CD4-positive, alpha-beta T cell (primary cell): ENCODE results near the gene CDSN. TPM values are rescaled to one million over a fixed set of nuclear protein-coding genes. Genes with fewer than 3 reads are reported as not detected.
A peak's percentile ranks its signal among the peaks of the same experiment; 100 is the strongest.

Experiments
- ATAC-seq: fragments of 200-7000 bp; cut with Tn5 transposase; one replicate; pipeline ENCODE4 v1.10.0; 2022; ENCODE audit warnings: mild to moderate bottlenecking; ENCODE audit not compliant: poor library complexity
- CTCF ChIA-PET: fragments of 350-600 bp; sonication (Branson Sonifier 250); formaldehyde crosslinking; loops from one replicate; lab custom pipeline; 2021; ENCODE audit warnings: antibody characterized with exemption, inconsistent platforms; lab: Charles Lee
- POLR2A ChIA-PET: fragments of 350-600 bp; sonication (Branson Sonifier 250); formaldehyde crosslinking; loops from one replicate; lab custom pipeline; 2021; ENCODE audit warnings: antibody characterized with exemption, inconsistent platforms; lab: Charles Lee
- DNase-seq, 14 experiments: peaks; one replicate each; pipeline ENCODE4 v3.0.0-alpha.2; 2013 to 2020; ENCODE audit warnings: mixed read lengths in 2 of 14
- H3K27ac ChIP-seq, 2 donors: one replicate each; pipeline versions ENCODE4 v1.5.1 to v1.7.0; 2013; ENCODE audit warnings: low read length in 2 of 2, low read depth in 1 of 2, mild to moderate bottlenecking in 1 of 2
- H3K27me3 ChIP-seq, 2 experiments: 1 replicate in 1 of 2; 2 replicates in 1 of 2; pipeline versions ENCODE4 v1.6.1 to v1.7.0; 2013; ENCODE audit warnings: low read length in 2 of 2, control low read depth in 1 of 2, mild to moderate bottlenecking in 1 of 2, moderate library complexity in 1 of 2; ENCODE audit not compliant: insufficient read depth in 2 of 2, control insufficient read depth in 1 of 2
- H3K36me3 ChIP-seq: one replicate; pipeline ENCODE4 v1.6.1; 2013; ENCODE audit warnings: low read length, control low read depth; ENCODE audit not compliant: insufficient read depth
- H3K4me1 ChIP-seq: one replicate; pipeline ENCODE4 v1.6.1; 2013; ENCODE audit warnings: low read length, control low read depth; ENCODE audit not compliant: insufficient read depth
- H3K4me3 ChIP-seq: one replicate; pipeline ENCODE4 v1.5.1; 2013; ENCODE audit warnings: mild to moderate bottlenecking, low read length, moderate library complexity
- H3K9me3 ChIP-seq, 2 experiments: 1 replicate in 1 of 2; 2 replicates in 1 of 2; pipeline versions ENCODE4 v1.6.1 to v1.7.0; 2013; ENCODE audit warnings: low read length in 2 of 2, mild to moderate bottlenecking in 2 of 2, control low read depth in 1 of 2, moderate library complexity in 1 of 2; ENCODE audit not compliant: control insufficient read depth in 1 of 2, insufficient read depth in 1 of 2
- H3K27ac Mint-ChIP-seq: one replicate; pipeline ENCODE4 v1.8.0; 2020; ENCODE audit warnings: mixed read lengths
- H3K27me3 Mint-ChIP-seq: one replicate; pipeline ENCODE4 v1.8.0; 2021; ENCODE audit warnings: mixed read lengths
- H3K36me3 Mint-ChIP-seq: one replicate; pipeline ENCODE4 v1.8.0; 2021; ENCODE audit warnings: low read depth, mixed read lengths
- H3K4me1 Mint-ChIP-seq: one replicate; pipeline ENCODE4 v1.8.0; 2021; ENCODE audit warnings: low read depth, mixed read lengths
- H3K4me3 Mint-ChIP-seq: one replicate; pipeline ENCODE4 v1.8.0; 2020; ENCODE audit warnings: mild to moderate bottlenecking, mixed read lengths
- H3K9me3 Mint-ChIP-seq: one replicate; pipeline ENCODE4 v1.8.0; 2020; ENCODE audit warnings: mixed read lengths
- CTCF ChIP-seq: fragments of 200-600 bp; IDR thresholded peaks from one replicate; pipeline ENCODE4 v1.8.0; 2022; ENCODE audit warnings: antibody characterized with exemption, mild to moderate bottlenecking
- intact Hi-C, 2 experiments: fragments of 100-400 bp; cut with DNase I in 1 of 2; cut with micrococcal nuclease in 1 of 2; formaldehyde crosslinking; loops; one replicate each; pipeline versions ENCODE4 v1.15.1 to v1.9.0; 2023 to 2025; cut with DNase I, micrococcal nuclease
- total RNA-seq, 174 experiments: library from RNA in 2 of 174; stranded (reverse) in 2 of 174; gene quantifications; one replicate each; pipeline ENCODE4 v1.2.3 and lab custom pipeline; 2021 to 2026

CDSN gene
- total RNA-seq, 2 experiments from 2014 or later: not detected

- no peaks in the 10 kb centered on the region for H3K9me3 ChIP-seq
- ATAC-seq (no peak), DNase-seq (peak in 4 of 14 experiments; percentile 26 to 53 (median 38))
- no peak for TF ChIP-seq CTCF
- ChIA-PET CTCF (interaction anchor here (0.6 to 1.3 kb wide), 5 partner anchors 18 to 615 kb away, joined by 3 to 4 read pairs (median 4); no protein-coding TSS in a partner anchor), POLR2A (interaction anchor here (0.6 to 2.2 kb wide), 14 partner anchors 16 to 588 kb away, joined by 3 to 16 read pairs (median 3); partner anchors contain the start of genes ABCF1 and HLA-C)
- peaks cover 26% of the 10 kb centered on the region for H3K4me1 ChIP-seq
- no peaks in the 10 kb centered on the region for H3K27me3 ChIP-seq
- peaks cover 7% of the 10 kb centered on the region for H3K36me3 ChIP-seq
- H3K4me3 ChIP-seq: peak overlapping the region; percentile 96
- Mint-ChIP-seq H3K9me3 (no peaks in the 10 kb centered on the region), H3K27ac (peak overlapping the region; percentile 77), H3K27me3 (no peaks in the 10 kb centered on the region), H3K4me3 (peak overlapping the region; percentile 97), H3K4me1 (peaks cover 33% of the 10 kb centered on the region), H3K36me3 (peaks cover 17% of the 10 kb centered on the region)
- H3K27ac ChIP-seq: peak overlapping the region; percentile 15 to 25
- intact Hi-C loops: loop anchor here (5.0 to 10.0 kb wide), 2 partner anchors 38 to 816 kb away; partner anchors contain the start of gene DXO (in 1 of the 2)
These were observed 38.9 kb upstream of the CDSN start for GRCh38 chr6:31158863-31159855.

DNA sequence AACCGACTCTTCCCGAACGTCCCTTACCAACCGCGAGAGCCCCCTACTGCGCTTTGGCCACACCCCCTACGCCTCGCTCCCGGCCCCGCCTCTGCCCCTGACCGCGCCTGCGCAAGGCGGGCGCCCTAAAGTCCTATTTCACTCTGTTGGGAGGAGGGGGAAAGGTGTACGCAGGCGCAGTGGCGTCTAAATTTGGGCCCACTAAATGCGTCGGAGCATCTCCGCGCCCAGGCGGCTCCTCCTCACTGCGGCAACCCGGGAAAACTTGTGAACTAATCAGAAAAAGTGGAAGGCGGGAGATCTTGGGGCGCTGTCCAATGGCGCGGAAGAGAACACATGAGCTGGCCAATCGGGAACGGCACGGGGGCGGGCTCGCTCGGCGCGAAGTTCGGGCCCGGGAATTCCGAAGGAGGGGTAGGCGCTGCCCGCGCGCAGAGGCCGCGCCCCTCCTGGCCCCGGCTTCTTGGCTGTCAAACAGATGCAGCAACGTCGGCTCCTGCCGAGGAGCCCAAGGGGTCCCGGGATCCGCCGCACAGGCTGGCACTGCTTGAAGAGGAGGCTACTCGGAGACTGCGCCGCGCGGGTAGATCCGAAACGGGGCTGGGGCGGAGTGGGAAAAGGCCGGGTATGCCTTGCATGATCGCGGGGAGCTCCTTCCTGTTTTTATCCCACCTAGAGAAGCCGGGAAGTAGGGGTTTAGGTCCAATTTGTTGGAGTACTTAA lies 38.1 kb upstream of the CDSN start, which contains the start of gene TCF19:
Gene TCF19 (plus strand): TSS at position 450 of the 723 bp plus-strand sequence. CDS start 881 bp downstream, outside the sequence.
- peaks cover 7% of the 10 kb centered on the region for H3K36me3 ChIP-seq
- no peaks in the 10 kb centered on the region for H3K9me3 ChIP-seq
- no peaks in the 10 kb centered on the region for H3K9me3 Mint-ChIP-seq
- no peak for TF ChIP-seq CTCF
- H3K27ac Mint-ChIP-seq: peak within 1 kb of the TSS; percentile 77
- H3K4me1 Mint-ChIP-seq: peaks cover 33% of the 10 kb centered on the region
- H3K4me3 Mint-ChIP-seq: peak within 1 kb of the TSS; percentile 97
- peaks cover 17% of the 10 kb centered on the region for H3K36me3 Mint-ChIP-seq
- H3K27me3 Mint-ChIP-seq: no peaks in the 10 kb centered on the region
- H3K27me3 ChIP-seq: no peaks in the 10 kb centered on the region
- H3K27ac ChIP-seq: peak within 1 kb of the TSS; percentile 38 to 40
- CTCF ChIA-PET: interaction anchor here (1.1 to 1.3 kb wide), 3 partner anchors 17 to 614 kb away, joined by 3 to 4 read pairs (median 4); no protein-coding TSS in a partner anchor
- POLR2A ChIA-PET: interaction anchor here (0.6 to 2.2 kb wide), 13 partner anchors 12 to 587 kb away, joined by 3 to 16 read pairs (median 3); partner anchors contain the start of genes ABCF1 and HLA-C
- ATAC-seq (peak; percentile 90), DNase-seq (peak; percentile 98 to 100 (median 99))
- intact Hi-C loops: loop anchor here (5.0 to 10.0 kb wide), 2 partner anchors 39 to 816 kb away; partner anchors contain the start of gene DXO (in 1 of the 2)
- peaks cover 26% of the 10 kb centered on the region for H3K4me1 ChIP-seq
- H3K4me3 ChIP-seq: peak within 1 kb of the TSS; percentile 96
